Fibroblast of villous mesenchyme (primary cell): Measurements from ENCODE around the gene SIRT2. TPM values are rescaled to one million over a fixed set of nuclear protein-coding genes. Genes with fewer than 3 reads are reported as not detected.

Experiments used
- DNase-seq: peaks from one replicate; pipeline ENCODE4 v3.0.0-alpha.2; 2010; ENCODE audit warnings: low read depth
- H3K4me3 ChIP-seq: 2 replicates; pipeline ENCODE4 v1.5.1; 2011; ENCODE audit warnings: low read depth, mild to moderate bottlenecking, low read length
- CTCF ChIP-seq: IDR thresholded peaks from 2 replicates; pipeline ENCODE4 v1.5.1; 2012; ENCODE audit warnings: low read depth, mild to moderate bottlenecking, low read length; ENCODE audit not compliant: insufficient read depth
- total RNA-seq: library from RNA; depleted of rRNA; stranded (reverse); fragments of >200 nt; gene quantifications from 2 replicates; pipeline ENCODE4 v1.2.3, GENCODE V29; 2012

The SIRT2 gene
- total RNA-seq, 1 donor = 45.3 TPM

- no peak overlapping the region for H3K4me3 ChIP-seq
- TF ChIP-seq CTCF = no peak
- DNase-seq = no peak
These were observed 58.1 kb downstream of the SIRT2 start for GRCh38 chr19:38841180-38841766.

GRCh38 chr19:38840583-38840968 is 58.8 kb downstream of the SIRT2 start:
- no peak for TF ChIP-seq CTCF
- no peak overlapping the region for H3K4me3 ChIP-seq
- DNase-seq = no peak

GRCh38 chr19:38839816-38840582 is 59.4 kb downstream of the SIRT2 start:
- no peak for TF ChIP-seq CTCF
- H3K4me3 ChIP-seq = no peak overlapping the region
- DNase-seq = no peak

- TF ChIP-seq CTCF = no peak
- DNase-seq = no peak
- H3K4me3 ChIP-seq = no peak overlapping the region
These were observed 60.2 kb downstream of the SIRT2 start for GRCh38 chr19:38838986-38839761.

GRCh38 chr19:38838208-38838985 is 61.0 kb downstream of the SIRT2 start:
- no peak for DNase-seq
- TF ChIP-seq CTCF = no peak
- no peak overlapping the region for H3K4me3 ChIP-seq

- DNase-seq = peak; percentile 77
- H3K4me3 ChIP-seq = no peak overlapping the region
- TF ChIP-seq CTCF = no peak
These were observed 61.7 kb downstream of the SIRT2 start for GRCh38 chr19:38837656-38838121.
